HG02610 (cell line): ENCODE results near the gene HMGB4.

Experiments used
- ATAC-seq: cut with Tn5 transposase; IDR thresholded peaks from one replicate; pipeline ENCODE4 v1.9.1; 2021; ENCODE audit warnings: mild to moderate bottlenecking, moderate library complexity; ENCODE audit not compliant: unreplicated experiment

Gene HMGB4

GRCh38 chr1:33863779-33864178 is at the start of gene HMGB4:
Gene HMGB4, plus strand, starts transcription at chr1:33864079. Its CDS starts 113 bp downstream, at chr1:33864192.
- ATAC-seq, result no peak

GRCh38 chr1:33814166-33814565 is 49.7 kb upstream of the HMGB4 start:
- no peak for ATAC-seq

GRCh38 chr1:33815061-33815460 is 48.8 kb upstream of the HMGB4 start:
- ATAC-seq, result no peak

GRCh38 chr1:33818071-33818470 is 45.8 kb upstream of the HMGB4 start:
- no peak for ATAC-seq

GRCh38 chr1:33819290-33819912 is 44.5 kb upstream of the HMGB4 start:
- no peak for ATAC-seq

GRCh38 chr1:33819913-33820311 is 44.0 kb upstream of the HMGB4 start:
- no peak for ATAC-seq

GRCh38 chr1:33820804-33821203 is 43.1 kb upstream of the HMGB4 start:
- ATAC-seq, result no peak

- no peak for ATAC-seq
Observed at GRCh38 chr1:33821291-33821690, 42.6 kb upstream of the HMGB4 start.

- ATAC-seq, result no peak
Observed at GRCh38 chr1:33822396-33822795, 41.5 kb upstream of the HMGB4 start.

GRCh38 chr1:33823401-33823800 is 40.5 kb upstream of the HMGB4 start:
- ATAC-seq, result no peak

GRCh38 chr1:33823830-33824229 is 40.0 kb upstream of the HMGB4 start:
- no peak for ATAC-seq

GRCh38 chr1:33824321-33824720 is 39.6 kb upstream of the HMGB4 start:
- no peak for ATAC-seq

- no peak for ATAC-seq
Observed at GRCh38 chr1:33824971-33825370, 38.9 kb upstream of the HMGB4 start.

- no peak for ATAC-seq
Observed at GRCh38 chr1:33825506-33825905, 38.4 kb upstream of the HMGB4 start.

- ATAC-seq, result no peak
Observed at GRCh38 chr1:33826311-33826710, 37.6 kb upstream of the HMGB4 start.

- ATAC-seq, result no peak
Observed at GRCh38 chr1:33826711-33827110, 37.2 kb upstream of the HMGB4 start.

GRCh38 chr1:33828059-33828458 is 35.8 kb upstream of the HMGB4 start:
- ATAC-seq, result no peak

GRCh38 chr1:33828654-33829053 is 35.2 kb upstream of the HMGB4 start:
- no peak for ATAC-seq

- no peak for ATAC-seq
Observed at GRCh38 chr1:33836911-33837310, 27.0 kb upstream of the HMGB4 start.

GRCh38 chr1:33837635-33838034 is 26.2 kb upstream of the HMGB4 start:
- no peak for ATAC-seq

- ATAC-seq, result no peak
Observed at GRCh38 chr1:33841494-33841893, 22.4 kb upstream of the HMGB4 start.

GRCh38 chr1:33842348-33842747 is 21.5 kb upstream of the HMGB4 start:
- ATAC-seq, result no peak

GRCh38 chr1:33844166-33844565 is 19.7 kb upstream of the HMGB4 start:
- ATAC-seq, result no peak
